GM06990 (cell line): ENCODE results near the gene C1orf116.
A peak's percentile ranks its signal among the peaks of the same experiment; 100 is the strongest.

Experiments used
- DNase-seq: peaks from one replicate; pipeline ENCODE4 v3.0.0-alpha.2; 2011; ENCODE audit not compliant: insufficient read length; ENCODE audit errors: extremely low read depth
- H3K27me3 ChIP-seq: replicated peaks from 2 replicates; pipeline ENCODE4 v1.6.0; 2011; ENCODE audit warnings: low read length; ENCODE audit not compliant: control insufficient read depth, insufficient read depth
- H3K36me3 ChIP-seq: 2 replicates; pipeline ENCODE4 v1.5.1; 2011; ENCODE audit warnings: low read length; ENCODE audit not compliant: control insufficient read depth, insufficient read depth
- H3K4me3 ChIP-seq: replicated peaks from 2 replicates; pipeline ENCODE4 v1.5.1; 2011; ENCODE audit warnings: low read depth, mild to moderate bottlenecking, control low read depth, low read length
- CTCF ChIP-seq: IDR thresholded peaks from 2 replicates; pipeline ENCODE4 v1.5.1; 2011; ENCODE audit warnings: low read length, control low read depth, mild to moderate bottlenecking, inconsistent platforms; ENCODE audit not compliant: insufficient read depth, poor library complexity, severe bottlenecking

The C1orf116 gene

GRCh38 chr1:206987873-206988272, 44.7 kb downstream of the C1orf116 start:
- peaks cover 1% of the 10 kb centered on the region for H3K27me3 ChIP-seq
- TF ChIP-seq CTCF, result no peak
- H3K4me3 ChIP-seq, result no peak overlapping the region
- DNase-seq, result no peak
- H3K36me3 ChIP-seq, result no peaks in the 10 kb centered on the region

DNA sequence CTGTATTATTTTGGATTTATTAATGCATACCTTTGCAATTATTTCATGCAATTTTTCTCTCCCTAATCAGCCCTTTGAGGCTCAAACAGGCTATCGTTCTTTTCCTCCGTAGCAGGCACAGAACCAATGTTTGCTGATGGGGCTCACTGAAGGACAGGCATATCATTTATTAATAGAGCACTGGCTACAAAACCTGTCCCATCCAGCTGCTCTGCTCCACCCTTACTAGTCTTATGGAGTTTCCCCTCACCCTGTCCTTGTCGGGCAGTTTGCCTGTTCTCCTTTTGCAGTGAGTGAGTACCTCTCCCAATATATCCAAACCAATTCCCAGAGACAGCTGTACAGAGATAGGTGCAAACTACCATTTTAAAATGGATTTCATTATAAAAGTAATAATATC, 45.7 kb downstream of the C1orf116 start:
- Histone ChIP-seq H3K4me3 (no peak overlapping the region), H3K27me3 (peaks cover 1% of the 10 kb centered on the region), H3K36me3 (no peaks in the 10 kb centered on the region)
- no peak for TF ChIP-seq CTCF
- no peak for DNase-seq

GRCh38 chr1:206986402-206986801, 46.2 kb downstream of the C1orf116 start:
- H3K36me3 ChIP-seq, result no peaks in the 10 kb centered on the region
- no peak for DNase-seq
- no peak for TF ChIP-seq CTCF
- H3K27me3 ChIP-seq, result peaks cover 1% of the 10 kb centered on the region
- H3K4me3 ChIP-seq, result no peak overlapping the region

DNA sequence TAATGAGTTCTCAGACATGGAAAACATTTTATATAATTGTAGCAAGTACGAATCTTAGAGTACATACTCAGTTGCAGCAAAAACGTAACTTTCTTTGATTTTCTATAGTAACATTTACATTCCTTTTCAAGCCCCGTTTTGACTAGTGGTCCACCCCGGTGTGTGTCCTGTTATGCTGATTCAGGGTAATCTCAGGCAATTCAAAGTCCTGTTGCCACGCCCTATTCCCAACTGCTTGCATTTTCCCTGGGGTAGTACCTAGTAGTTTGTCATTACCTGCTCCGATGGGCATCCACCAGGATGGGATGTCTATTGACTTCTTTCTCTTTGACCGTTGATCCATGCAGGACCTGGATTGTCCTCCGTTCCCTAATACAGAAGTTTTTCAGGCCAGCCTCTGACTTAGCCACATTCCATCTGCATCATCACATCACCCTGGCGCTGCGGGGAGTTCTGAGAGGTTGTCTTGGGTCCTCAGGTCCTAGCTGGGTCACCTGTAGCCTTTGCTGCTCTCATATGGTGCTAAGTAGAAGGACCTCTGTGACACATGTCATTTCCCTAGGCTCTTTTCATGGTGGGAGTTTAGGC, 47.3 kb downstream of the C1orf116 start:
- H3K36me3 ChIP-seq, result no peaks in the 10 kb centered on the region
- H3K27me3 ChIP-seq, result peaks cover 1% of the 10 kb centered on the region
- no peak for DNase-seq
- H3K4me3 ChIP-seq, result no peak overlapping the region
- no peak for TF ChIP-seq CTCF

- Histone ChIP-seq H3K27me3 (peaks cover 1% of the 10 kb centered on the region; the same call in 1 of the 2 replicates), H3K36me3 (no peaks in the 10 kb centered on the region), H3K4me3 (no peak overlapping the region)
- no peak for DNase-seq
- peak; percentile 90 for TF ChIP-seq CTCF
These were observed 50.3 kb downstream of the C1orf116 start for GRCh38 chr1:206982216-206982615.
